GM21367 (cell line): ENCODE results near the gene KCNK10.

Experiments used
- ATAC-seq: cut with Tn5 transposase; IDR thresholded peaks from one replicate; pipeline ENCODE4 v1.9.1; 2021; ENCODE audit not compliant: unreplicated experiment

The KCNK10 gene

GRCh38 chr14:88322504-88323085 is 474 bp downstream of the KCNK10 start:
- no peak for ATAC-seq

- ATAC-seq: no peak
These were observed 1.2 kb downstream of the KCNK10 start for GRCh38 chr14:88321692-88322503.

GRCh38 chr14:88318406-88318805 is 4.7 kb downstream of the KCNK10 start:
- ATAC-seq: no peak

GRCh38 chr14:88316521-88316920 is 6.5 kb downstream of the KCNK10 start:
- ATAC-seq: no peak

- no peak for ATAC-seq
These were observed 10.8 kb downstream of the KCNK10 start for GRCh38 chr14:88312257-88312656.

- no peak for ATAC-seq
These were observed 11.3 kb downstream of the KCNK10 start for GRCh38 chr14:88311780-88312179.

- no peak for ATAC-seq
These were observed 12.6 kb downstream of the KCNK10 start for GRCh38 chr14:88310449-88310848.

- no peak for ATAC-seq
These were observed 13.0 kb downstream of the KCNK10 start for GRCh38 chr14:88310021-88310420.

- ATAC-seq: no peak
These were observed 17.3 kb downstream of the KCNK10 start for GRCh38 chr14:88305528-88306322.

- ATAC-seq: no peak
These were observed 20.0 kb downstream of the KCNK10 start for GRCh38 chr14:88303041-88303440.

GRCh38 chr14:88301381-88301780 is 21.7 kb downstream of the KCNK10 start:
- ATAC-seq: no peak

- no peak for ATAC-seq
These were observed 22.3 kb downstream of the KCNK10 start for GRCh38 chr14:88300817-88301216.

GRCh38 chr14:88299865-88300530 is 23.1 kb downstream of the KCNK10 start:
- ATAC-seq: no peak

- no peak for ATAC-seq
These were observed 25.8 kb downstream of the KCNK10 start for GRCh38 chr14:88297306-88297705.

- no peak for ATAC-seq
These were observed 26.7 kb downstream of the KCNK10 start for GRCh38 chr14:88296351-88296750.

GRCh38 chr14:88289996-88290395 is 33.1 kb downstream of the KCNK10 start:
- no peak for ATAC-seq

- ATAC-seq: no peak
These were observed 33.8 kb downstream of the KCNK10 start for GRCh38 chr14:88289234-88289633.

- no peak for ATAC-seq
These were observed 36.8 kb downstream of the KCNK10 start for GRCh38 chr14:88286309-88286708.

GRCh38 chr14:88281447-88281846 is 41.6 kb downstream of the KCNK10 start:
- no peak for ATAC-seq

- no peak for ATAC-seq
These were observed 46.0 kb downstream of the KCNK10 start for GRCh38 chr14:88276923-88277596.
